ENCODE results near the gene LMX1B.

DNA sequence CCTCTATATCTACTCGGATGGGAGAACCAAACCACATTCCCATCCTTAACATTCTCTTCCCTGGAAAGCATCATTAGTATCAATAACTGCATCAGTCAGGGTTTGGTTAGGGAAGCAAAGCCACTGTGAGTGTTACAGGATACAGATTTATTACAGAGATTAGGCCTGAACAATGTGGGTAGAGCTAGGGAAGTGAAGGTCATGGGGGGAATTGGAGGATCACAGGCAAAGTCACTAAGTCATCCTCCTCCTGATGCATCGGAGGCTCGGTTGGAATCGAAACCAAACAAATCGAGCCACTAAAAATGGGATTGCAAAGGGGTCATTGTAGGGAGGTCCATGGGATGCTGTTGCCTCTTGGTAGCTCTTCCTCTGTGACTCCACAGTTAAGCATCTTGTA, 129.3 kb downstream of the LMX1B start:
- TF ChIP-seq, protein P1, sequence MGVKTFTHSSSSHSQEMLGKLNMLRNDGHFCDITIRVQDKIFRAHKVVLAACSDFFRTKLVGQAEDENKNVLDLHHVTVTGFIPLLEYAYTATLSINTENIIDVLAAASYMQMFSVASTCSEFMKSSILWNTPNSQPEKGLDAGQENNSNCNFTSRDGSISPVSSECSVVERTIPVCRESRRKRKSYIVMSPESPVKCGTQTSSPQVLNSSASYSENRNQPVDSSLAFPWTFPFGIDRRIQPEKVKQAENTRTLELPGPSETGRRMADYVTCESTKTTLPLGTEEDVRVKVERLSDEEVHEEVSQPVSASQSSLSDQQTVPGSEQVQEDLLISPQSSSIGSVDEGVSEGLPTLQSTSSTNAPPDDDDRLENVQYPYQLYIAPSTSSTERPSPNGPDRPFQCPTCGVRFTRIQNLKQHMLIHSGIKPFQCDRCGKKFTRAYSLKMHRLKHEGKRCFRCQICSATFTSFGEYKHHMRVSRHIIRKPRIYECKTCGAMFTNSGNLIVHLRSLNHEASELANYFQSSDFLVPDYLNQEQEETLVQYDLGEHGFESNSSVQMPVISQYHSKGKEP (tag by site-specific recombination; IDR thresholded peaks at IDR 0.05) = no peak
- TF ChIP-seq TCF7L2 (IDR thresholded peaks at IDR 0.05; ENCODE audit: borderline replicate concordance, low read depth, low read length) = no peak
- TF ChIP-seq, protein P2, sequence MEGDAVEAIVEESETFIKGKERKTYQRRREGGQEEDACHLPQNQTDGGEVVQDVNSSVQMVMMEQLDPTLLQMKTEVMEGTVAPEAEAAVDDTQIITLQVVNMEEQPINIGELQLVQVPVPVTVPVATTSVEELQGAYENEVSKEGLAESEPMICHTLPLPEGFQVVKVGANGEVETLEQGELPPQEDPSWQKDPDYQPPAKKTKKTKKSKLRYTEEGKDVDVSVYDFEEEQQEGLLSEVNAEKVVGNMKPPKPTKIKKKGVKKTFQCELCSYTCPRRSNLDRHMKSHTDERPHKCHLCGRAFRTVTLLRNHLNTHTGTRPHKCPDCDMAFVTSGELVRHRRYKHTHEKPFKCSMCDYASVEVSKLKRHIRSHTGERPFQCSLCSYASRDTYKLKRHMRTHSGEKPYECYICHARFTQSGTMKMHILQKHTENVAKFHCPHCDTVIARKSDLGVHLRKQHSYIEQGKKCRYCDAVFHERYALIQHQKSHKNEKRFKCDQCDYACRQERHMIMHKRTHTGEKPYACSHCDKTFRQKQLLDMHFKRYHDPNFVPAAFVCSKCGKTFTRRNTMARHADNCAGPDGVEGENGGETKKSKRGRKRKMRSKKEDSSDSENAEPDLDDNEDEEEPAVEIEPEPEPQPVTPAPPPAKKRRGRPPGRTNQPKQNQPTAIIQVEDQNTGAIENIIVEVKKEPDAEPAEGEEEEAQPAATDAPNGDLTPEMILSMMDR (tag by site-specific recombination; IDR thresholded peaks at IDR 0.05) = no peak

Measured in HEK293 (cell line).